Esophagus squamous epithelium (tissue), 5 donors: ENCODE measurements around the gene OAS3. TPM values are rescaled to one million over a fixed set of nuclear protein-coding genes. Genes with fewer than 3 reads are reported as not detected.

Source experiments
- DNase-seq: peaks from one replicate; lab custom pipeline; 2025; lab: John Stamatoyannopoulos, UW
- H3K27ac ChIP-seq, 4 donors: fragments of 200-600 bp; sonication (generic); one replicate each; pipeline ENCODE4 v1.5.1; 2016 to 2019; ENCODE audit warnings: mild to moderate bottlenecking in 1 of 4
- H3K27me3 ChIP-seq, 4 donors: fragments of 200-600 bp; sonication (generic); 1 replicate in 3 of 4; 2 replicates in 1 of 4; pipeline versions ENCODE4 v1.5.1 to v1.6.0; 2017 to 2021; ENCODE audit warnings: antibody characterized with exemption in 1 of 4
- H3K36me3 ChIP-seq, 3 donors: fragments of 200-600 bp; sonication (generic); one replicate each; pipeline ENCODE4 v1.5.1; 2016 to 2019
- H3K4me1 ChIP-seq, 3 donors: fragments of 200-600 bp; sonication (generic); one replicate each; pipeline ENCODE4 v1.5.1; 2017 to 2019
- H3K4me3 ChIP-seq, 4 donors: fragments of 200-600 bp; sonication (generic); 1 replicate in 3 of 4; 2 replicates in 1 of 4; pipeline ENCODE4 v1.5.1; 2016 to 2019; ENCODE audit warnings: mild to moderate bottlenecking in 2 of 4, moderate library complexity in 1 of 4
- H3K9me3 ChIP-seq, 3 donors: fragments of 200-600 bp; sonication (generic); one replicate each; pipeline ENCODE4 v1.5.1; 2016 to 2019
- POLR2A ChIP-seq, 4 donors: fragments of 450-650 bp; IDR thresholded peaks; one replicate each; pipeline ENCODE4 v1.6.1; 2017; ENCODE audit warnings: antibody characterized with exemption in 4 of 4, mild to moderate bottlenecking in 4 of 4, moderate library complexity in 3 of 4
- WGBS, 2 donors: methylation state at CpG; one replicate each; pipeline ENCODE4 v1.1.5; 2018; 5-methylcytosine and 5-hydroxymethylcytosine counted together
- intact Hi-C: fragments of 100-400 bp; cut with DNase I; formaldehyde crosslinking; loops from one replicate; pipeline ENCODE4 v1.15.0; 2022
- total RNA-seq, 4 donors: library from RNA; depleted of rRNA; stranded (reverse); fragments of >200 nt; gene quantifications; one replicate each; pipeline ENCODE4 v1.1.0, GENCODE V29; 2016
- TF ChIP-seq, protein P1 (sequence below), 6 experiments: fragments of 450-650 bp in 4 of 6; fragments of 200-600 bp in 2 of 6; sonication (generic) in 2 of 6; IDR thresholded peaks; one replicate each; pipeline ENCODE4 v1.5.1; 2016 to 2019; ENCODE audit warnings: antibody characterized with exemption in 6 of 6, mild to moderate bottlenecking in 4 of 6, moderate library complexity in 4 of 6
- donor health status: DM: yes; HTN: yes; CAD: no.

OAS3 gene
- total RNA-seq, 4 donors from 2014 or later, result 25.2 to 40.0 (median 32.3) TPM

DNA sequence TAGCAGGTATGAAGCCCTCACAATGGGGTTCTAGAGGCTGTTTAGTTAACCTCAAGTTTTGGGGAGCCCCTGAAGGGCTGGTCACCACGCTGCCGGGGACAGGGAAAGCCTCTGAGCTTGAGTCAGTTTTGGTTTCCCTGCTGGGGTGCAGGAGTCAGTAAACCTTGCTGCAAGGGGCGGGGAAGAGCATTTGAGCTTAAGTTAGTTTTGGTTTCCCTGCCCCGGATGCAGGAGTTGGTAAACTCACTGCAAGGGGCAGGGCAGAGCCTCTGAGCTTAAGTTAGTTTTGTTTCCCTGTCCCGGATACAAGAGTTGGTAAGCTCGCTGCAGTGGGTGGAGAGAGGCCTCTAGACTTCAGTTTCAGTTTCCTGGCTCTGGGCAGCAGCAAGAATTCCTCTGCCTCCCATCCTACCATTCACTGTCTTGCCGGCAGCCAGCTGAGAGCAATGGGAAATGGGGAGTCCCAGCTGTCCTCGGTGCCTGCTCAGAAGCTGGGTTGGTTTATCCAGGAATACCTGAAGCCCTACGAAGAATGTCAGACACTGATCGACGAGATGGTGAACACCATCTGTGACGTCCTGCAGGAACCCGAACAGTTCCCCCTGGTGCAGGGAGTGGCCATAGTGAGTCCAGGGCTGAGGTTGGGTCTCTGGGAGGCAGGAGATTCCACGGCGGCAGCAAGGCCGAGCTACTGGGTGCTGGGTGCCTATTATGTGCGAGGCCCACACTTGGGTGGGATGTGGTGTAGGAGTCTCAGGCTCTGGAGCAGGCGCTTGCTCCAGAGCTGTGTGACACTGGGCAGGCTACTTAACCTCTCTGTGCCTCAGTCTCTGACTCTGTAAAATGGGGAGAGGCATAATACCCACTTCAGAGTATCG, 40.1 kb downstream of the OAS3 start, which contains the start of gene OAS2:
Gene OAS2 (plus strand): TSS at position 357 of the 878 bp plus-strand sequence. CDS start 90 bp downstream, at position 447.
- H3K4me1 ChIP-seq, result peaks cover 17 to 34% (median 18%) of the 10 kb centered on the region in 3 donors
- DNase-seq, result peak; percentile 34
- no peaks in the 10 kb centered on the region for H3K27me3 ChIP-seq
- H3K4me3 ChIP-seq, result peak within 1 kb of the TSS; percentile 55 to 77 (median 56)
- TF ChIP-seq, protein P1, sequence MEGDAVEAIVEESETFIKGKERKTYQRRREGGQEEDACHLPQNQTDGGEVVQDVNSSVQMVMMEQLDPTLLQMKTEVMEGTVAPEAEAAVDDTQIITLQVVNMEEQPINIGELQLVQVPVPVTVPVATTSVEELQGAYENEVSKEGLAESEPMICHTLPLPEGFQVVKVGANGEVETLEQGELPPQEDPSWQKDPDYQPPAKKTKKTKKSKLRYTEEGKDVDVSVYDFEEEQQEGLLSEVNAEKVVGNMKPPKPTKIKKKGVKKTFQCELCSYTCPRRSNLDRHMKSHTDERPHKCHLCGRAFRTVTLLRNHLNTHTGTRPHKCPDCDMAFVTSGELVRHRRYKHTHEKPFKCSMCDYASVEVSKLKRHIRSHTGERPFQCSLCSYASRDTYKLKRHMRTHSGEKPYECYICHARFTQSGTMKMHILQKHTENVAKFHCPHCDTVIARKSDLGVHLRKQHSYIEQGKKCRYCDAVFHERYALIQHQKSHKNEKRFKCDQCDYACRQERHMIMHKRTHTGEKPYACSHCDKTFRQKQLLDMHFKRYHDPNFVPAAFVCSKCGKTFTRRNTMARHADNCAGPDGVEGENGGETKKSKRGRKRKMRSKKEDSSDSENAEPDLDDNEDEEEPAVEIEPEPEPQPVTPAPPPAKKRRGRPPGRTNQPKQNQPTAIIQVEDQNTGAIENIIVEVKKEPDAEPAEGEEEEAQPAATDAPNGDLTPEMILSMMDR (IDR thresholded peaks at IDR 0.05), result no peak
- TF ChIP-seq POLR2A (IDR thresholded peaks at IDR 0.05), result peak in 2 of 4 donors; percentile 82 to 88
- peaks cover 0 to 7% (median 0%) of the 10 kb centered on the region in 3 donors for H3K9me3 ChIP-seq
- peak within 1 kb of the TSS; percentile 92 to 96 (median 94) for H3K27ac ChIP-seq
- intact Hi-C loops, result no loop called here
- WGBS, 2 donors, result 10 to 14% methylated on average over 10 to 15 of the region's 19 CpGs
- no peaks in the 10 kb centered on the region for H3K36me3 ChIP-seq

DNA sequence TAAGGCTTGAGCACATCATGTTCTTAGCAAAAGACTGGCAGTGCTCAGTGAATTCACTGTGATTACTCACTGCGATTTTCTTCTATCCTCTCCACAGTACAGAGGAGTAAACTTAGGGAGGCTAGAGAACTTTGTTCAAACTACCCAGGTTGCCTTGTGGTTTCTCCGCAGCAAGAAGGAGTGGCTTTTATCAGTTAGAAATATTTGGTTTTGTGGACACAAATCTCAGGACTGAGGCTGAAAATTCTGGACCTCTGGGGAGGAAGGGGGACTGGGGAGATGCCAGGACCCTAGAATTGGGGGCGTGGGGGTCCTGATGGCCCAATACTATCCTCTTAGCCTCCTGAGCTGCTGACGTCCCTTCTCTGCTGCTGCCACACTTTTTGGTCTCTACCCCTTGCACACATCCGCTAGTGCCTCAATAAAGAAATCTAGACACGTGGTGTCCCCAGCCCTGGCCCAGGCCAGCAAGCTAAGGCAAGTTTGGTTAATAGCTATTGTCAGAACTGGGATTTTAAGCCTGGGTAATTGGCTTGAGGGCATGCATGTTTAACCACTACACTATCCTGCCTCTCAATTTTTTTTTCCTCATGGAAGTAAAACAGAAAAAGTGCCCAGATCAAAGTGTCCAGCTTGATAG, 40.9 kb downstream of the OAS3 start:
- intact Hi-C loops, result no loop called here
- 12 to 21% methylated on average over 6 of the region's 6 CpGs for WGBS, 2 donors
- no peak for DNase-seq

DNA sequence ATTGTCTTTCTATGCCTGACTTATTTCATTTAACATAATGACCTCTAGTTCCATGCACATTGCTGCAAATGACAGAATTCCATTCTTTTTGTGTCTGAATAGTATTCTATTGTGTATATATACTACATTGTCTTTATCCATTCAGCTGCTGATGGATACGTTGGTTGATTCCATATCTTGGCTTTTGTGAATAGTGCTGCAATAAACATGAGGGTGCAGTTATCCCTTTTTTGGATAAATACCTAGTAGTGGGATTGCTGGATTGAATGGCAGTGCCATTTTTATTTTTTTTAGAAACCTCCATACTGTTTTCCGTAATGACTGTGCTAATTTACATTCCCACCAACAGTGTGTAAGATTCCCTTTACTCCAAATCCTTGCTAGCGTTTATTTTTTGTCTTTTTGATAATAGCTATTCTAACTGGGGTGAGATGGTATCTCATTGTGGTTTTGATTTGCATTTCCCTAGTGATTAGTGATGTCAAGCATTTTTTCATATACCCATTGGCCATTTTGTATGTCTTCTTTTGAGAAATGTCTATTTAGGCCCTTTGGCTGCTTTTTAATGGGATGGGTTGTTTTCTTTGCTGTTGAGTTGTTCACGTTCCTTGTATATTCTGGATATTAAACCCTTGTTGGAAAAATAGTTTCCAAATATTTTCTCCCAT, 42.4 kb downstream of the OAS3 start:
- 63 to 64% methylated on average over 4 of the region's 4 CpGs for WGBS, 2 donors
- Histone ChIP-seq H3K9me3 (peaks cover 0 to 15% (median 0%) of the 10 kb centered on the region in 3 donors), H3K4me1 (peaks cover 17 to 40% (median 18%) of the 10 kb centered on the region in 3 donors), H3K36me3 (no peaks in the 10 kb centered on the region), H3K27ac (no peak overlapping the region), H3K4me3 (peak overlapping the region in 1 of 4 donors; percentile 77), H3K27me3 (no peaks in the 10 kb centered on the region)
- TF ChIP-seq, protein P1 (IDR thresholded peaks at IDR 0.05), result no peak
- TF ChIP-seq POLR2A (IDR thresholded peaks at IDR 0.05), result no peak
- intact Hi-C loops, result no loop called here
- no peak for DNase-seq

More for the DNA sequence above, 40.9 kb downstream of the OAS3 start:
- Histone ChIP-seq H3K27ac (peak overlapping the region; percentile 92 to 96 (median 94)), H3K9me3 (peaks cover 0 to 7% (median 0%) of the 10 kb centered on the region in 3 donors), H3K4me3 (peak overlapping the region; percentile 55 to 77 (median 56)), H3K4me1 (peaks cover 17 to 34% (median 18%) of the 10 kb centered on the region in 3 donors), H3K27me3 (no peaks in the 10 kb centered on the region), H3K36me3 (no peaks in the 10 kb centered on the region)
- TF ChIP-seq, protein P1 (IDR thresholded peaks at IDR 0.05), result no peak
- peak in 2 of 4 donors; percentile 13 to 68 for TF ChIP-seq POLR2A (IDR thresholded peaks at IDR 0.05)

DNA sequence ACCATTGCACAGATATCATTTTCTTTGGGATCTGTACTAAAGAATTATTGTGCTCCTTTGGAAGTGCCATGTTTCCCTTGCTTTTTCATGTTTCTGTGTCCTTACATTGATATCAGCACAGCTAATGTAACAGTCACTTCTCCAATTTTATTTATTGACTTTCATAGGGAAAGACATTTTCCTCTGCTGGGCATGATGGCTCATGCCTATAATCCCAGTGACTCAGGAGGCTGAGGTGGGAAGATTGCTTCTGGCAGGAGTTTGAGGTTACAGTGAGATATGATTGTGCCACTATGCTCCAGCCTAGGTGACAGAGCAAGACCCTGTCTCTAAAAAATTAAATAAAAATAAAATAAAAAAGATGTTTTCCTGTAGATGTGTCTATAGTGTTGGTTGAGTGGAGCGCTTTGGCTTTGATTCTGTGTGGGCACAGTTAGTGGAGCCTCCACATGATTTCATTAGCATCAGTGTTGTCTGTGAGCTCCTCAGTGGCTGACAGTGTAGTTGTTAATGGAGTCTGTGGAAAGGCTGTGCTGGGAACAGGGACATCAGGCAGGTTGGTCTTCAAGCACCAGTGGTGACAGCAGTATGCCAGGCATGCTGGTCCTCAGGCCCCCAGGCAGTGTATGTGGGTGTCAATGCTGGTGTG, 47.5 kb downstream of the OAS3 start:
- Histone ChIP-seq H3K4me3 (no peak overlapping the region), H3K36me3 (peaks cover 0 to 41% (median 4%) of the 10 kb centered on the region in 3 donors), H3K4me1 (peaks cover 0 to 19% (median 5%) of the 10 kb centered on the region in 3 donors), H3K27ac (peak overlapping the region in 1 of 4 donors; percentile 9), H3K9me3 (peaks cover 0 to 15% (median 0%) of the 10 kb centered on the region in 3 donors), H3K27me3 (no peaks in the 10 kb centered on the region)
- intact Hi-C loops, result no loop called here
- no peak for DNase-seq
- TF ChIP-seq, protein P1 (IDR thresholded peaks at IDR 0.05), result no peak
- TF ChIP-seq POLR2A (IDR thresholded peaks at IDR 0.05), result no peak
- 73 to 92% methylated on average over 1 of the region's 1 CpG for WGBS, 2 donors
